Uterus (tissue), 4 donors: ENCODE measurements around the gene ELOF1. TPM values are rescaled to one million over a fixed set of nuclear protein-coding genes. Genes with fewer than 3 reads are reported as not detected.
"Not testable (repeated sequence)": the region's sequence is repeated elsewhere in the genome, so short reads cannot be mapped to it uniquely, and the experiment has no call there.

Experiments
- DNase-seq, 2 donors: peaks; one replicate each; pipeline ENCODE4 v3.0.0-alpha.2; 2019 to 2020
- H3K27ac ChIP-seq, 2 donors: fragments of 200-600 bp; sonication (generic); 1 replicate in 1 of 2; 2 replicates in 1 of 2; pipeline ENCODE4 v1.5.1; 2016 to 2018
- H3K27me3 ChIP-seq, 2 donors: fragments of 200-600 bp; sonication (generic); one replicate each; pipeline ENCODE4 v1.5.1; 2018 to 2019; ENCODE audit warnings: control low read depth in 1 of 2
- H3K36me3 ChIP-seq, 2 donors: fragments of 200-600 bp; sonication (generic); one replicate each; pipeline ENCODE4 v1.5.1; 2019; ENCODE audit warnings: control low read depth in 1 of 2
- H3K4me1 ChIP-seq, 2 donors: fragments of 200-600 bp; sonication (generic); one replicate each; pipeline ENCODE4 v1.5.1; 2018 to 2019; ENCODE audit warnings: control low read depth in 1 of 2
- H3K4me3 ChIP-seq, 2 donors: fragments of 200-600 bp; sonication (generic); 1 replicate in 1 of 2; 2 replicates in 1 of 2; pipeline ENCODE4 v1.5.1; 2018 to 2019; ENCODE audit warnings: mild to moderate bottlenecking in 1 of 2
- H3K9me3 ChIP-seq, 2 donors: fragments of 200-600 bp; sonication (generic); one replicate each; pipeline ENCODE4 v1.5.1; 2019; ENCODE audit warnings: control low read depth in 1 of 2
- POLR2A ChIP-seq, 2 donors: fragments of 450-650 bp; IDR thresholded peaks; one replicate each; pipeline ENCODE4 v1.6.1; 2016; ENCODE audit warnings: antibody characterized with exemption in 2 of 2, mild to moderate bottlenecking in 1 of 2, moderate library complexity in 1 of 2
- intact Hi-C: fragments of 100-400 bp; cut with DNase I; formaldehyde crosslinking; loops from one replicate; pipeline ENCODE4 v1.15.1; 2023; ENCODE audit warnings: low total_unique reads
- total RNA-seq, 4 donors: library from RNA; depleted of rRNA in 3 of 4; stranded (reverse); fragments of >200 nt in 3 of 4; gene quantifications; one replicate each; pipeline versions ENCODE4 v1.1.0 to v1.2.4, GENCODE V29; 2014 to 2023
- TF ChIP-seq, protein P1 (sequence below), 4 experiments: fragments of 200-600 bp in 2 of 4; fragments of 450-650 bp in 2 of 4; sonication (generic) in 2 of 4; IDR thresholded peaks; one replicate each; pipeline ENCODE4 v1.5.1; 2016 to 2019; ENCODE audit warnings: antibody characterized with exemption in 4 of 4, mild to moderate bottlenecking in 2 of 4, moderate library complexity in 1 of 4
- donor health status: DM: yes; HTN: yes; CAD: no.

Gene ELOF1
- total RNA-seq, 4 donors from 2014 or later = 19.7 to 89.4 (median 38.9) TPM

DNA sequence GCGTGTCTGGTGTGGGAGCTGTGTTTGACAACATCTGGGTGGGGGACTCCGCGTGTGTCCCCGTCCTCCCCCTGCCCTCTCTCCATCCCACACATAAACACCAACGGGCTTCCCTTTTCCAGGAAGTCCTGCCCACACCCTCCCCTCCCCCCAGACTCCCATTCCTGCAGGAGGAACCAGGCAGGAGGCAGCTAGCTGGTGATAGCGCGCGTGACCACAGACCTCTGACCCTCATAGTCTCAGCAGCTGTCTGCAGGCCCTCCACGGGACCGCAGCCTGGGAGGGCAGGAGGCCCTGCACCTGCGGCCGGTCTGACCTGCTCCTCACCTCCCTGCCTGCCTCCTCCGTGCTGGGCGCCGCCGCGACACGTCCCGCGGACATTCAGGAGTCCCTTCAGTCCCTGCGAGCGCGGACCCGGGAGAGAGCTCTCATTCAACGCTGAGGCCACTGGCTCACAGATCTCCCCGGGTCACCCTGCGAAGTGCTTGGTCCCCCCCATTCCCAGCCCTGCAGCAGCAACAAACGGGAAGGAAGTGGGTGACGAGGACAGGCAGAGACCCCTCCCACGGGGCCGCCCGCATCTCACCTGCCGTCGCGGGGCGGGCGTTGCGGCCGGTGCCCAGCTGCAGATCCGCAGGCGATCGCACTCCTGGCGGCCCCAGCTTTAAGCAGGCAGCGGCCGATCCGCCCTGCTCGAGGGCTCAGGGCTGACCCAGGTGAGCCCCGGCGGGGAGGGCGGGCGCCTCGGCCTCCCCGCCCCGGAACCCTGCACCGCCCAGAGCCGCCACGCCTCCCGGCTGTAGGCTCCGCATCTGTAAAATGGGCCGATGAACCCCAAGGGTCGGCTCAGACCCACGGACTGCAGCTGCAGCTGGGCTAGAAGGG lies 19.5 kb upstream of the ELOF1 start:
- Histone ChIP-seq H3K4me1 (no peaks in the 10 kb centered on the region), H3K36me3 (no peaks in the 10 kb centered on the region), H3K27ac (peak overlapping the region in 1 of 2 donors; percentile 58), H3K27me3 (no peaks in the 10 kb centered on the region), H3K4me3 (peak overlapping the region in 1 of 2 donors; percentile 17), H3K9me3 (no peaks in the 10 kb centered on the region)
- peak in 1 of 2 donors; percentile 46 for DNase-seq
- TF ChIP-seq, protein P1, sequence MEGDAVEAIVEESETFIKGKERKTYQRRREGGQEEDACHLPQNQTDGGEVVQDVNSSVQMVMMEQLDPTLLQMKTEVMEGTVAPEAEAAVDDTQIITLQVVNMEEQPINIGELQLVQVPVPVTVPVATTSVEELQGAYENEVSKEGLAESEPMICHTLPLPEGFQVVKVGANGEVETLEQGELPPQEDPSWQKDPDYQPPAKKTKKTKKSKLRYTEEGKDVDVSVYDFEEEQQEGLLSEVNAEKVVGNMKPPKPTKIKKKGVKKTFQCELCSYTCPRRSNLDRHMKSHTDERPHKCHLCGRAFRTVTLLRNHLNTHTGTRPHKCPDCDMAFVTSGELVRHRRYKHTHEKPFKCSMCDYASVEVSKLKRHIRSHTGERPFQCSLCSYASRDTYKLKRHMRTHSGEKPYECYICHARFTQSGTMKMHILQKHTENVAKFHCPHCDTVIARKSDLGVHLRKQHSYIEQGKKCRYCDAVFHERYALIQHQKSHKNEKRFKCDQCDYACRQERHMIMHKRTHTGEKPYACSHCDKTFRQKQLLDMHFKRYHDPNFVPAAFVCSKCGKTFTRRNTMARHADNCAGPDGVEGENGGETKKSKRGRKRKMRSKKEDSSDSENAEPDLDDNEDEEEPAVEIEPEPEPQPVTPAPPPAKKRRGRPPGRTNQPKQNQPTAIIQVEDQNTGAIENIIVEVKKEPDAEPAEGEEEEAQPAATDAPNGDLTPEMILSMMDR (IDR thresholded peaks at IDR 0.05) = no peak
- TF ChIP-seq POLR2A (IDR thresholded peaks at IDR 0.05) = no peak
- intact Hi-C loops = no loop called here

- intact Hi-C loops = no loop called here
These were observed 18.6 kb upstream of the ELOF1 start, which contains the start of gene ACP5 for GRCh38 chr19:11577451-11578257. Gene ACP5, minus strand, starts transcription at chr19:11577645. Its CDS starts 328 bp downstream, at chr19:11577317.

DNA sequence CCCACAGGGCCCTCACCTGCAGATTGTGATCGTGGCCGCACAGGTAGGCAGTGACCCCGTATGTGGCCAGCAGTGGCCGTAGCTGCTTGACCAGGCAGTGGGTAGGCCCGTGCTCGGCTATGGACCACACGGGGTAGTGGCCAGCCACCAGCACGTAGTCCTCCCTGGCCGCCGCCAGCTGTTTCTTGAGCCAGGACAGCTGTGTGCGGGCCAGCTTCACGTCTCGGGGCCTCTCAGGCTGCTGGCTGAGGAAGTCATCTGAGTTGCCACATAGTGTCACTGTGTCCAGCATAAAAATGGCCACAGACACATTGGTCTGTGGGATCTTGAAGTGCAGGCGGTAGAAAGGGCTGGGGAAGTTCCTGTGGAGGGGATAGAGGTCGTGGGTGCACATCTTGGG lies 17.2 kb upstream of the ELOF1 start:
- no peak for TF ChIP-seq POLR2A (IDR thresholded peaks at IDR 0.05)
- TF ChIP-seq, protein P1 (IDR thresholded peaks at IDR 0.05) = no peak
- Histone ChIP-seq H3K4me3 (no peak overlapping the region), H3K27me3 (no peaks in the 10 kb centered on the region), H3K36me3 (no peaks in the 10 kb centered on the region), H3K27ac (no peak overlapping the region), H3K4me1 (no peaks in the 10 kb centered on the region), H3K9me3 (no peaks in the 10 kb centered on the region)
- intact Hi-C loops = no loop called here
- no peak for DNase-seq

More at GRCh38 chr19:11577451-11578257, 18.6 kb upstream of the ELOF1 start, which contains the start of gene ACP5:
- Histone ChIP-seq H3K4me1 (no peaks in the 10 kb centered on the region), H3K36me3 (no peaks in the 10 kb centered on the region), H3K27me3 (no peaks in the 10 kb centered on the region), H3K4me3 (peak within 1 kb of the TSS in 1 of 2 donors; percentile 17), H3K27ac (peak within 1 kb of the TSS in 1 of 2 donors; percentile 58), H3K9me3 (no peaks in the 10 kb centered on the region)
- no peak for DNase-seq
- TF ChIP-seq, protein P1 (IDR thresholded peaks at IDR 0.05) = no peak
- no peak for TF ChIP-seq POLR2A (IDR thresholded peaks at IDR 0.05)

- Histone ChIP-seq H3K4me3 (no peak overlapping the region), H3K4me1 (no peaks in the 10 kb centered on the region), H3K27me3 (no peaks in the 10 kb centered on the region), H3K27ac (no peak overlapping the region), H3K9me3 (no peaks in the 10 kb centered on the region), H3K36me3 (no peaks in the 10 kb centered on the region)
- intact Hi-C loops = no loop called here
- DNase-seq = no peak
- TF ChIP-seq POLR2A (IDR thresholded peaks at IDR 0.05) = no peak
- TF ChIP-seq, protein P1 (IDR thresholded peaks at IDR 0.05) = no peak
These were observed 15.7 kb upstream of the ELOF1 start for GRCh38 chr19:11574689-11575088.

- intact Hi-C loops, H3K36me3 ChIP-seq, H3K4me3 ChIP-seq, H3K27ac ChIP-seq, H3K27me3 ChIP-seq, H3K4me1 ChIP-seq, H3K9me3 ChIP-seq, DNase-seq: not testable (repeated sequence)
These were observed 14.7 kb upstream of the ELOF1 start for GRCh38 chr19:11573763-11574162.

GRCh38 chr19:11573354-11573753 lies 14.3 kb upstream of the ELOF1 start:
- H3K4me3 ChIP-seq, H3K9me3 ChIP-seq, H3K36me3 ChIP-seq, H3K27me3 ChIP-seq, H3K4me1 ChIP-seq, intact Hi-C loops, DNase-seq, H3K27ac ChIP-seq: not testable (repeated sequence)
